ENCODE data around the gene MICU1.
"Not testable (repeated sequence)": the region's sequence is repeated elsewhere in the genome, so short reads cannot be mapped to it uniquely, and the experiment has no call there.

Gene MICU1

GRCh38 chr10:72337039-72337629 lies 288.7 kb downstream of the MICU1 start:
- peak; percentile 84 to 85 for DNase-seq

GRCh38 chr10:72336259-72337038 lies 289.4 kb downstream of the MICU1 start:
- DNase-seq = peak in 1 of 2 experiments; percentile 37

DNA sequence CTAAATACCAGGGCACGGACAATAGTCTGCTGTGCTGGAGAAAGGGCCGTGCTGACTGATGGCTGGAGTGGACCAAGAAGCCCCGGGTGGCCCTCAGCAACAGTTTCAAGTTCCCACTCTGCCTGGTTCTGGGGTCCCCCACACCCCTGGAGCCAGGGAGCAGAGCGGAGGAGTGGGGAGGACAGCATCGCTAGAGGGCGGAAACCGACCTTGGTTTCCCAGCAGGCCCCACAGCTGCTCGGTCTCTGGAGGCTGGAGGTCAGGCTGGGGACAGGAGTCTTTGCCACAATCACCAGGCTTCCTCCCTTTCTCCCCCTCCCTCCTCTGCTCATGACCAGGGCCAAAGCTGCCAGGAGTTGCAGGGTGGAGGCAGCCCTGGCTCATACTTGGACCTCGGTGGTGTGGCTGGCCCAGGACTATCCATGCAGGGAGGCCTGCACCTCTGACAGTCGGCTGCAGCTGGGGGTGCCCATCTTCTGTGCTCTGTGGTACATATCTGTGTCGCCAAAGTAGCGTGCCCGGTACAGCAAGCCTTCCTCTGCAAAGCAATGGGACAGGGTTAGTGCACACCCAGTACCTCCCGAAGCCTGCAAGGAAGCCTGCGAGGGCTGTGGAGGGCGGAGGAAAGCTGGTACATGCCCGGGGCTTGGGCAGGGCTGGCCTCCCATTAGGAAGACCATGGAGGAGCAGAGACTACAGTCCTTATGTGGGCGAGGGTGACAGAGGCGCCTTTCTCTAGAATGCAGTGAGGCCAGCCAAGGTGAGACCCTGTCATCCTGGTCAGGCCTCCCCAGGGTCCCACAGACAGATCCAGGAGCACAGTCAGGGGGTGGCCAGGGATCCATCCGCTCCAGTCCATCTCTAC lies 290.3 kb downstream of the MICU1 start:
- peak; percentile 77 to 78 for DNase-seq

GRCh38 chr10:72334825-72335393 lies 291.0 kb downstream of the MICU1 start:
- peak; percentile 91 to 92 for DNase-seq

DNA sequence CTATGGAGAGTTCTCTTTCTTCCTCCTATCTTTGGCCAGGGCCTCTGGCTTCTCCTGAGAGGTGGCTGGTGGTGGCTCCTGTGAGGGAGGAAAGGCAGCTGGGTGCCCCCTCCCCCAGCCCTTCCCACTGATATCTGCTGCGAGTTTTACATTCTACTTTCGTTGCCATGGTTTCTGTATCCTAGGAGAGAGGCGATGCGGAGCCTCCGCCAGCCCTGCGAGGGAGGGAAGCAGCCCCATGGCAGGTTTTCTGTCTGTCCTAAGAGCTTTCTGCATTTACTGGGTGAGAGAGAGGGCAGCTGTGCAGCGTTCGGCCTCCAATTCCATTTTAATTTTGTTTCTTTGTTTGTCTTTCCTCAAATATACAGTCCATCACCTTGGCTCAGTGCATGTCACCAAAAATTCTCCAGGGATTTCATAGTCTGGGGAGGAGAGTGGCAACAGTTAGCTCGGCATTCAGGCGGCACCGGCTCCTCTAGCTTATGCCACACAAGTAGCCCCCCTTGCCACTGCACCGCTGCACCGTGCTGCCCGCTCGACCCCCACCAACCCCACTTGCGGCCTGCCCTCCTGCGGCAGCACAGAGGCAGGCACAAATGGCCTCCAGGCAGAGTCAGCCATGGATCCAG lies 291.6 kb downstream of the MICU1 start:
- DNase-seq = peak; percentile 52 to 53

- DNase-seq = peak; percentile 73 to 76
These were observed 292.5 kb downstream of the MICU1 start for GRCh38 chr10:72333112-72334015.

DNA sequence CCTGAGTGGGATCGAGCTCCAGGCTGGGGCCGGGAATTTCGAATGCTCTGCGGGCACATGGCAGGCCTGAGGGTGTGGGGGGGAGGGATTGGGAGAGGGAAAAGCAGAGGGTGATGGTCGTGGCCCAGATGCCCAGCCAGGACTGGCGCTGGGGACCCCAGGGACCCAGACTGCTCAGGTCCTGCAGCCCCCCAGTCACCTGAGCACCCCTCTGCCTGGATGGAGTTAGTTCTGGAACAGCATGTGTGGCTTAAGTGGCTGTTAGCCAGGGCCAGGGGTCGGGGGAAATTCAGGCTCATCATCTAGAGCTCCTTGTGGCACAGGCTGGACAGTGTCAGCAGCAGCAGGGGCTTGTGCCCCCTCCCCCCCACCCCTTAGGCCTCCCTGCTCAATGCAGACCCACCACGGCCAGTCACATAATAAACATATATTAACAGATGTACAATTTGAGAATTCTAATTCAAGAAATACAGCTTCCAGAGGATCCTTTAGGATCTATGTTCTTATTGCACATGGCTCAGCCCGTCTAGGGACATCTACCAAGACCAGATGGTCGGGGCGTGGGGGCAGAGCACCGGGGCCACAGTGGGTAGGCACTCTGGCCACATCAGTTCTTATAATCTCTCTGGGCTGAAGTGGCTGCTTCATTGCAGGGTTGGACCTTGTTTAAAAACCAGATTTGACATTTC lies 293.3 kb downstream of the MICU1 start:
- DNase-seq = peak; percentile 49 to 55

- DNase-seq = peak; percentile 95 to 96
These were observed 294.1 kb downstream of the MICU1 start for GRCh38 chr10:72331575-72332422.

DNA sequence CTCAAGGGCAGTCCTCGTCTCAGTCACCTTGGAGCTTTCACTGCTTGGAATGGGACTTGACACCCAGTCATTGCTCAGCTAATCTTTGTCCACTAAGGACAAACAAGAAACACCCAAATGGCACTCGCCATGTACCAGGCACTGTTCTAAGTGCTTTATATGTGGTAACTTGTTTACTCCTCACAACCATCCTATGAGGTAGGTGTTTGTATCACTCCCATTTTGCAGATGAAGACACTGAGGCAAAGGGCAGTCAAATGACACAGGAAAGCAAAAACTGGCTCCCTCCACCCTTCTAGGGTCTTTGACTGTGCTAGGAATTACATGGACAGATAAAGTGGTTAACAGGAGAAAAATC lies 295.8 kb downstream of the MICU1 start:
- no peak for DNase-seq

GRCh38 chr10:72329290-72330068 lies 296.4 kb downstream of the MICU1 start:
- DNase-seq = peak; percentile 57 to 65

GRCh38 chr10:72328829-72329204 lies 297.1 kb downstream of the MICU1 start:
- peak in 1 of 2 experiments; percentile 75 for DNase-seq

DNA sequence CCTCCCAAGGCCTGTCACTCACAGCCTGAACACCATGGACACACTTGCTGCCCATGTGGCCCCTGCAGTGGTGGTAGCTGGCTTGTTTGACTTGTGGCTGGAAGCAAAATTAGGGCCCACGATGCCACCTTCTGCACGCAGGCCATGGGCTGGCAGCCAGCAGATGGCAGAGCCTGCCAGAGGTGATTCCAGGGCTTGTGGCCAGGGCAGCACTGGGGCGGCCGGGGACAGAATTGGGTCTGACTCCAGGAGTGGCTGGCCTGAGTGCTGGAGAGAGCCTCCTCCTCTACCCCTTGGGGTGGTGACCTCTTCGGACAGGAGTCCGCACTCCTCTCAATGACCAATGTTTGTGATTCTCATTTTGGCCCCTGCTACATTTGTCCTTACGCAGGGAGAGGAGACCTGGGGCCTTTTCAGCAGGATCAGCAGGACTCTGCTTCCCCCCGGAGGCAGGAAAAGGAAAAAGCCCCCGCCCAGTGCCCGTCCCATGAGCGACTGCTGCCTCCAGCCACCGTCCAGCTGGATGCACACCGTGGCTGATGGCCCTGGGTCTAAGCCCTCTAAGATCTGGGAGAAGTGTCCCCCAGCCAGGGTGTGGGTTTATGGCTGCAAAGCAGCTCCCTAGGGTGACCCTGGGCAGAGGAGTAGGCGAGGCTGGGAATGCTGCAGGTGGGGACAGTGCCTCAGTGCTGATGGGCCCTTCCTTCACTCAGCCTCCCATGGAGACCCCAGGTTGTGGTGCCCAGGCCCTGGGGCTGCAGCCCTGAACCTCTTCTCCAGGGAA lies 297.6 kb downstream of the MICU1 start:
- DNase-seq = peak; percentile 60 to 77

DNA sequence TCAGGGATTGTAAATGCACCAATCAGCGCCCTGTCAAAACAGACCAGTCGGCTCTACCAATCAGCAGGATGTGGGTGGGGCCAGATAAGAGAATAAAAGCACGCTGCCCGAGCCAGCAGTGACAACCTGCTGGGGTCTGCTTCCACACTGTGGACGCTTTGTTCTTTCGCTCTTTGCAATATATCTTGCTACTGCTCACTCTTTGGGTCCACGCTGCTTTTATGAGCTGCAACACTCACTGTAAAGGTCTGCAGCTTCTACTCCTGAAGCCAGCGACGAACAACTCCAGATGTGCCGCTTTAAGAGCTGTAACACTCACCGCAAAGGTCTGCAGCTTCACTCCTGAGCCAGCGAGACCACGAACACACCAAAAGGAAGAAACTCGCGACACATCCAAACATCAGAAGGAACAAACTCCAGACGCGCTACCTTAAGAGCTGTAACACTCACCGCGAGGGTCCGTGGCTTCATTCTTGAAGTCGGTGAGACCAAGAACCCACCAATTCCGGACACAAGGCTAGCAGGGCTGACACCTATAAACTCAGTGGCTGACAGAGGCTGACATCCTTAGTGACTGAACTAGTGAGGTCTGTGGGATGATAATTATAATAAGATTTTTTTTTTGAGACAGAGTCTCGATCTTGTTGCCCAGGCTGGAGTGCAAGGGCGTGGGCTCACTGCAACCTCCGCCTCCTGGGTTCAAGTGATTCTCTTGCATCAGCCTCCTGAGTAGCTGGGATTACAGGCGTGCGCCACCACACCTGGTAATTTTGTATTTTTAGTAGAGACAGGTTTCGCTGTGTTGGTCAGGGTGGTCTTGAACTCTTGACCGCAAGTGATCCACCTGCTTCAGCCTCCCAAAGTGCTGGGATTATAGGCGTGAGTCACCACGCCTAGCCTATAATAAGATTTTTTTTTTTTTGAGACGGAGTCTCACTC lies 298.9 kb downstream of the MICU1 start:
- DNase-seq = peak; percentile 91 to 93

DNA sequence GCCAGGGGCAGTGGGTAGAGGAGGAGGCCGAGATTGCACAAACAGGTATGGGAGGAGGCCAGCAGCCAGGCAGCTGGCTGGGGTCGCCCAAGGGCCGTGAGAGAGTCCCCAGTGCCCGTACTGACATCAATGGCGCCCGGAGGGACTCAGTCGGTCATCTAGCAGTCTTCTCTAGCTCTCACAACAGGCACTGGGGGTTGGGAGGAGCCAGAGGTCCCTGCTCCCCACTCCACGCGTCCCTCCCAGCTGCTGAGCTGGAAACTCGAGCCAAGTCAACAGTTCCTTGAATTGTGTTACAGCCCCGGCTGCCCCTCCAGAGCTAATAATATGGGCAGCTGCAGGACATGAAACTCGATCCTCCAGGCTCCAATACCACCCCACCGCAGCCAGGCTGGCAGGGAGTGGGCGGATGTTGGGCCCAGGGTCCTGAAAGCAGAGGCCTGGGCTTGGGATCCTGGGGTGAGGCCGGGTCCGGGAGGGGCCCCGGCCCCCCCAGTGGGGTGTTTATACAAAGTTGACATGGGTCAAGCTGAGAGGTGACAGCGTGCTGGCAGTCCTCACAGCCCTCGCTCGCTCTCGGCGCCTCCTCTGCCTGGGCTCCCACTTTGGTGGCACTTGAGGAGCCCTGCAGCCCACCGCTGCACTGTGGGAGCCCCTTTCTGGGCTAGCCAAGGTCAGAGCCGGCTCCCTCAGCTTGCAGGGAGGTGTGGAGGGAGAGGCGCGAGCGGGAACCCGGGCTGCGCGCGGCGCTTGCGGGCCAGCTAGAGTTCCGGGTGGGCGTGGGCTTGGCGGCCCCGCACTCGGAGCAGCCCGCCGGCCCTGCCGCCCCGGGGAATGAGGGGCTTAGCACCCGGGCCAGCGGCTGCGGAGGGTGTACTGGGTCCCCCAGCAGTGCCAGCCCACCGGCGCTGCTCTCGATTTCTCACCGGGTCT lies 300.4 kb downstream of the MICU1 start:
- not testable (repeated sequence) for DNase-seq

- DNase-seq = no peak
These were observed 302.1 kb downstream of the MICU1 start for GRCh38 chr10:72323771-72324191.
